ENCODE data around the gene ENGASE.

GRCh38 chr17:79104898-79105600, 30.4 kb downstream of the ENGASE start:
- TF ChIP-seq CTCF (IDR thresholded peaks at IDR 0.05) (no peak), EZH2 (IDR thresholded peaks at IDR 0.05; ENCODE audit: borderline replicate concordance, insufficient read depth, low read depth, low read length, poor library complexity, severe bottlenecking) (no peak)
